GM19328 (cell line): ENCODE data around the gene MREG.
A peak's percentile ranks its signal among the peaks of the same experiment; 100 is the strongest.
"Not testable (repeated sequence)": the region's sequence is repeated elsewhere in the genome, so short reads cannot be mapped to it uniquely, and the experiment has no call there.

Source experiments
- ATAC-seq: cut with Tn5 transposase; IDR thresholded peaks from one replicate; pipeline ENCODE4 v1.9.1; 2021; ENCODE audit warnings: mild to moderate bottlenecking, moderate library complexity; ENCODE audit not compliant: unreplicated experiment

The MREG gene

GRCh38 chr2:215994911-215995310 lies 18.4 kb downstream of the MREG start:
- no peak for ATAC-seq

- not testable (repeated sequence) for ATAC-seq
Observed at GRCh38 chr2:215988556-215989207, 24.7 kb downstream of the MREG start.

GRCh38 chr2:215985257-215985656 lies 28.1 kb downstream of the MREG start:
- no peak for ATAC-seq

- no peak for ATAC-seq
Observed at GRCh38 chr2:215984661-215985060, 28.7 kb downstream of the MREG start.

GRCh38 chr2:215983581-215984351 lies 29.6 kb downstream of the MREG start:
- ATAC-seq: peak; percentile 43

GRCh38 chr2:215982465-215982875 lies 30.9 kb downstream of the MREG start:
- peak; percentile 49 for ATAC-seq

GRCh38 chr2:215981115-215981514 lies 32.2 kb downstream of the MREG start:
- no peak for ATAC-seq

GRCh38 chr2:215979620-215980019 lies 33.7 kb downstream of the MREG start:
- ATAC-seq: peak; percentile 47

- no peak for ATAC-seq
Observed at GRCh38 chr2:215974700-215975429, 38.5 kb downstream of the MREG start.

GRCh38 chr2:215973954-215974699 lies 39.2 kb downstream of the MREG start:
- no peak for ATAC-seq

- no peak for ATAC-seq
Observed at GRCh38 chr2:215973145-215973792, 40.1 kb downstream of the MREG start.

GRCh38 chr2:215971671-215972070 lies 41.7 kb downstream of the MREG start:
- no peak for ATAC-seq

- ATAC-seq: not testable (repeated sequence)
Observed at GRCh38 chr2:215970894-215971293, 42.5 kb downstream of the MREG start.

GRCh38 chr2:215970425-215970824 lies 42.9 kb downstream of the MREG start:
- no peak for ATAC-seq

GRCh38 chr2:215969131-215969841 lies 44.1 kb downstream of the MREG start:
- ATAC-seq: no peak

- no peak for ATAC-seq
Observed at GRCh38 chr2:215968499-215968898, 44.9 kb downstream of the MREG start.

GRCh38 chr2:215967590-215968378 lies 45.6 kb downstream of the MREG start:
- ATAC-seq: no peak

GRCh38 chr2:215966951-215967350 lies 46.4 kb downstream of the MREG start:
- no peak for ATAC-seq

- ATAC-seq: no peak
Observed at GRCh38 chr2:215966274-215966673, 47.1 kb downstream of the MREG start.
